Ammon's horn (tissue), 1 donor: ENCODE results near the gene DAGLA.

Source experiments
- DNase-seq: peaks from one replicate; pipeline ENCODE4 v3.0.0-alpha.2; 2016; ENCODE audit warnings: low spot score

DAGLA gene

DNA sequence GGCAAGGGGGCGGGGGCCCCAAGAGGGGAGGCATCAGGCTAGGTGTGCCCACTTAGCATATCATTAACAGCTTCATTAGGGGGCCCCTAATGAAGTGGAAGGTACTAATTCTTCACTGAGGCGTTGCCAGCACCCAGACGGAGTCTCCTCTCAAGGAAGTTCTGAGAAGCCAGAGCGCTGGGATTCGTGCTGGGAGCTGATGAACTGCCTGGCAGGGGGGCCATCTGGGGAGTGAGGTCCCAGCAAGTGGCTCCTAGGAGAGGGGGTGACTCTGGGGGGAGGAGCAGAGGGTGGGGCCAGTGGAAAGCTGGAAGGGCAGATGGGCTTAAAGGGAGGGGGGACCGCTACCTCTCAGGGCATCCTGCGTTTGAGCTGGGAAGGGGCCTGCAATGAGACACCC, 29.8 kb downstream of the DAGLA start:
- no peak for DNase-seq

DNA sequence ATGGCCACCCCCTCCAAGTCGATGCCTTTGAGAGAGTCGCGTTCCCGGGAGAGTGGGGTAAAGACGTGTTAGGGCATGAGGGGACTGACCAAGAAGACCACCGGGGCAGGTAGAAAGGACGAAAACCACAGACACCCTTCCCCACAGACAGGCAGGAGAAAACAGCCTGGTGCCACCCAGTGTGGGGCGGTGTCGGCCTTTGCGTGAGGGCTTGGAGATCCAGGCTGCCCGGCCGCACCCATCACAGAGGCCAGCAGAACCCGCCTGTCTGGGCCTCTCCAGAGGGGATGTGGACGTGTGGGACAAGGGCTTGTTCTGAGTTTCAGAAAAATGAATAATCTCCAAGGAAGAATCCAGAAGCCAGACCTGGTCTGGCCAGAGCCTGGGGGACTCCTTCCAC, 30.8 kb downstream of the DAGLA start:
- DNase-seq, result no peak

DNA sequence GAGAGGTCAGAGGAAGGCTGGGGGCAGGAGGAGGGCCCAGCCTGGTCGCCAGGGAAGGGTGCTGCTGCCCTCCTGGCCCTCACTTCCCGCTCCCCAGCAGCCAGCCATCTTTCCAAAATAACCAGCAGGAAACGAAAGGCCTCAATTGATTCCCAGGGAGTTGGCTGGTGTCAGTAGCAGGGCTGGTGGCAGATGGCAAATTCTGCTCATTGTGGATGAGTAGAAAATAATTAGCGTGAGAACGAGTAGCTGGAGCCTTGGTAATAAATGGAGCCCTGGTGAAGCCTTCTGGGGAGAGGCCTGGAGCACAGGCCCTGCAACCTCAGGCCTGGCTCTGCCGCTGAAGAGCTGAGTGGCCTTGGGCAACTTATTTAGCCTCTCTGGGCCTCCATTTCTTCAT, 31.3 kb downstream of the DAGLA start:
- no peak for DNase-seq

DNA sequence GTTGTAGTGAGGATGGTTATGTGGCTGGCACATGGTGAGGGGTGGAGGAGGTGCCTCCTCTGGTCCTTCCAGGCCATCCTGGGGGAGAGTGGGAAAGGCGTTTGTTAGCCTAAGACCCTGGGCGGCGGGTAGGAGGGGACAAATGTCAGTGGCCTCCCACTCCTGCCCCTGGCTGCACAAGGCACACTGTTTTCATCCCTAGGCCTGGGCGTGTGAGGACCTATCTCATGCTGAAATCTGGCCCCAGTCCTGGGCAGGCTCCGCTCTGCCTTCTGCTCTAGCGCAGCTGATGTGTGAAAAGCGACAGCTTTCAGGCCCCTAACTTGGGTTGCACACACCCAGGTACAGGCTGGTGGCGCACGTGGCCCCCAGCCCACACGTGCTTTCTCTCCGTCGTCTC, 32.1 kb downstream of the DAGLA start:
- no peak for DNase-seq

DNA sequence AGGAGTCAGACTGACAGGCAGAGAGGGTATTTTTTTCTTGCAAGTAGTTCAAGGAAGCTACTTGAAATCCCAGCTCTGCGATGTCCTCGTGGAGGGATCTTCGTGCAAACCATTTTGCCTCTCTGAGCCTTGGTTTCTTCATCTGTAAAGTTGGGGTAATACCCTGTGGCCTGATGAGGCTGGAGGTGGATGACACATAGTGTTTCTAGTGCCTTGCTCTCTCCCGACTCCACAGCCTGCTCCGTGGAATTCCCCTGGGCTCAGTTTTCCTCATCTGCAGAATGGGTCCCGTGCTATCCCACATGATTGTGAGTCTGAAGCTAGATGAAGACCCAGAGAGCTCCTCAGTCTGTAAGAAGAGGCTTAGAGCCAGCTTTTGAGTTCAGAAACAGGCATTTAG, 32.7 kb downstream of the DAGLA start:
- no peak for DNase-seq

DNA sequence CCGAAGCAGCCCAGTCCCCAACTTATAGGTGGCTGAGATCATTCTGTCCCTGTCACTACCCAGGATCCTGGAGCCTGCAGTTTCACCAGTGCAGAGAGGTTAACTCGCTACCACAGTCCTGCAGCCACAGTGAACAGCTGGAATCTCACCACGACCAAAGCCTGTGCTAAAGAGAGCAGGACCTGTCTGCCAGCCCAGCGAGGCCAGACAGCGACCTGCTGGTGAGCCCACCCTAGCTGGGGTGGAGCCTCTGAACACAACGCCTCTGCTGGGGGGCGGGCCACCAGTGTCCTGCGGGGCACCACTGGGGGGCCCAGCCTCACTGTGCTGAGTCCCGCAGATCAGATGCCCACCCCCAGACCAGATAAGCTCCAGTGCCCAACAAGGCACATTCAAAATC, 33.3 kb downstream of the DAGLA start:
- no peak for DNase-seq

DNA sequence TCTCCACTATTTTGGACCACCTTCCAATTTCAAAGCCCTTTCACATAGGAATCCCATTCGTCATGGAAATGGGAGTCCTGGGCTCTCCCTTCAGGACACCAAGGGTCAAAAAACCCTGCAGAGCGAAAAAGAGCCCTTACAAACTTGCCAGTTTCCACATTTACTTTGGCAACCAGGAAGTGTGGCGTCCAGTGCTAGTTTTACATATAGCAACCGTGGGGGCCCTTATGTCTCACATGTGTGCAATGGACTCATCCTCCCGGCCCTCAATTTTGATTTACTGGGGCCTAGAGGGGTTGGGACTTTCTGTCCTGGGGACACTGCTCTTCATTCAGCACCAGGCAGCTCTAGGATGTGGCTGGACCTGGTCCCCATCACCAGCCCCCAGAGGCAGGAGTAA, 33.7 kb downstream of the DAGLA start:
- DNase-seq, result no peak

DNA sequence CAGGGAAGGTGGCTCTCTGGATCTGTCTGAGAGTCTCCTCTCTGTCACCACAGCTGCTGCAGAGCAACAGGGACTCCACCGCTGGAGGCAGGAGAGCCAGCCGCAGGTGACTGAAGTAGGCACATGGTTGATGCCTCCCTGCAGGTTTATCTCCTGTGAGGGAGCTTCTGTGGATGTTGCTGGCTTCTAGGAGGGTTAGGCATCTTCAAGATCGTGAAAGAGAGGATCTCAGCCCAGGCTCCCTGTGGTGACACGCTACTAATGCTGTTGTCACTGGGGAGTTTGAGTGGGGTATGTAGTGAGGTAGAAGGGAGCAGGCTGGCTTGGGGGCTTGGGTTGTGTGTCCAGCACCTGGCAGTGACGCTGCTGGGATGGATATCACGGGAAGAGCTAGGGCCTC, 34.1 kb downstream of the DAGLA start:
- no peak for DNase-seq

DNA sequence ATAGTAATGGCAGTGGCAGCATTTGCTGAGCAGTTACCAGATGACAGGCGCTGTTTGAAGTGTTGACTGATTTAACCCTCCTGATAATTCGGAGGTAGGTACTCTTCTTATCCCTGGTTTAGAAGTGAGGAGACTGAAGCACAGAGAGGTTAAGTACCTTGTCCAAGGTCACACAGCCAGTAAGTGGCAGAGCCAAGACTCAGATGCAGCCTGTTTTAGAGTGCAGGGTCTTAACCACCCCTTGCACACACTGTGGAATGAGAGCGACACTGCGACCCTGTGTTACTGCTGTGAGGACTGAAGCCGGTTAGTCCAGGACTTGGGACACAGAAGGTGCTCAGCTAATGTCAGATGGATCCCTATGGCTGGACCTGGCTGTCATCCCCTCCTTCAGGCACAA, 34.7 kb downstream of the DAGLA start:
- no peak for DNase-seq

DNA sequence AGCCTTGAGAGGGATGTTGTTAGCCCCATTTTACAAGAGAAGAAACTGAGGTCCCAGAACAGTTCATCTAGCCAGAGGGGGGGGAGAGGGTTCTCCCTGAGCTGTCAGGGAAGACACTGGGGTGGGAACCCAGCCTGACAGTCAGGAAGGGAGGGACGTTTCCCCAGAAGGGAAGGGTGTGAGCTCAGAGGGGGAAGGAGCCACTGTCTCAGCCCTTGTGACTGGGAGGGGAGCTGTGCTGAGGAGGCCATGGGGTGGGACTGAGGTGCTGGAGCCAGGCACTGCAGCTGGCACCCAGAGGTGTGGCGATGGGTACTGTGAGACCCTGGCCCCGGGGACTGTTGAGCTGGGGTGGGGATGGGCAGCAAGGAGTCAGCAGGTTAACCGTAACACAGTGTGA, 35.7 kb downstream of the DAGLA start:
- DNase-seq, result no peak

DNA sequence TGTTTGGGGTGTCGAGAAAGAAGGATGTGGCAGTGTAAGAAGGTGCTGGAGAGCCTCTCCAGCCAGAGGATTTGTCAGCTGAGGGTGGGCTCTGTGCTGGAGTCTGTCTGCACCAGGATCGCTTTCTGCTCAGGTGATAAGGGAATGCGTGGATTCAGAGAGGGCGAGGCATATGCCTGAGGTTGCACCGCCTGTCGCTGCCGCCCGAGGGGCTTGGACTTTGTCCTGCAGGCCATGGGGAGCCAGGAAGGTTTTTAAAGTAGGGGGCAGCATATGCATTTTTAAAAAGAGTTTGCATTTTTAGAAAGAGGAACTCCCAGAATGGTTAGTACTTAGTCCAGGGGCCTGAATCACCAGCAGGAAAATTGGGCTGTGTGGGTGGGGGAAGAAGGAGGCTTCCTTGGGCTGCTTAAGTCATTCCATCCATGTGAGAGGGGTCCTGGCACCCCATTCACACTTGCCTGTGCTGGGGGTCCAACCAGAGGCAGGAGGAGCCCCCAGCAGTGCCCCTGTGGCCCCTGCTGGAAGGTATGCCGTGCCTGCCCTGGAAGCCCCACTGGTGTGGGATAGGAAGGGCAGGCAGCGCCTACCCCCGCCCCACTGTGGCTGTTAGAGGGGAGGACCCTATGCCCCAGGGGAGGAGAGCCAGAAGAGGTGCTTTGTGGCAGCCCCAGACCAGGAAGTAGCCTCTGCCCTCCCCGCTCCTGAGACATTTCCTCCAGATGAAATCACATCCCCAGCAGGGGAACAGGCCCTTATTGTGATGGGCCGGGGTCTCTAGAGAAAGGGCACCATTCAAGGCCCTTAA, 36.5 kb downstream of the DAGLA start:
- no peak for DNase-seq

DNA sequence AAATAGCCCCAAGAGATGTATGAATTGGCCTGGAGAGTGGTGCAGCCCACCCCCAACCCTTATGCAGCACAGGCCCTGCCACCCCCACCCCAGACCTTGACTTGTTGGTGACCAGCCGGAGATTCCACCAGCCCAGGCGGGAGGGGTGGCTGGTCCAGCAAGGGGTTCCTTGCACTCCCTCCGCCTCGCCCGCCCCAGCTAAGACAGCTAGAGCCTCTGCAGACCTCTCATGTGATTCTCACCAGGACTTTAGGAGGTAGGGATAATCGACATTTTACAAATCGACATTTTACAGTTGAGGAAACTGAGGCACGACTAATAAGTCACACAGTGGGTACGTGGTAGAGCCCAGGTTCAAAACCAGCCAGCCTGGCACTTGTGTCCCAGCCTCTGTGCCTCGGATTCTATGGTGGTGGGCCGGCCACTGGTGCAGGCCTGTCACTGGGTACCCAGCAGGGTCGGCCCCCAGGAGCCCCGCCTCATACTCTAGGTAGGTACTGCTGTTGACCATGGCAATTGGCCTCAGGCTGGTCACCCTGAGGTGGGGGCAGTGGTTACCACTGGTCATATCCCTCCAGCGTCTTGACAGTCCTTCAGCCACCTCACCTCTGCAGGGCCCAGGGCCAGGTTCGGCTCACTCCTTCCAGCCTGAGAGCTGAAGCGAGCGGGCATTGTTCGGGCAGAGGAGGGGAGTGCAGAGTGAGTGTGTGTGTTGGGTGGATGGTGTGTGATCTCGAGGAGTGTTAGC, 37.3 kb downstream of the DAGLA start:
- no peak for DNase-seq

DNA sequence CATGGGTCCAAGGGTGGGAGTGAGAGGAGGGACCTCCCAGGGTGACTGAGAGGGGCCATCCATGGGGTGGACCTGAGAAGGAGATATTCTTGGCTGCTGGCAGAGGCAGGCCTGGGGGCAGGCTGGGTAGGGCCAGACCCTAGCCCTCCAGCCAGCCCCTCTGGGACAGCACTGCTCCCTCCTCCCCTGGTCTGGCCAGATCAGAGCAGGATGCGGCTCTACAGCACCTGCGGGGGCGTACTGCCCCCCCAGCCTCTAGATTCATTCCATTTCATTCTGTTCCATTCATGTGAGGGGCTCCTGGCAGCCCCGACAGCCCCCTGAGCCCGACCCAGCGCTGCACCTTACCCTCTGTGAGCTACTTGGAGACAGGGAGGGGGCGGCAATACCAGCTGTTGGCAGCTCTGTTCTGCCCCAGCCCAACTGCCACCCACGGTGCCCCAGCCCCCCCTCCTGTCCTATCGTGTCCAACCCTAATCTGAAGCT, 37.9 kb downstream of the DAGLA start:
- DNase-seq, result no peak

DNA sequence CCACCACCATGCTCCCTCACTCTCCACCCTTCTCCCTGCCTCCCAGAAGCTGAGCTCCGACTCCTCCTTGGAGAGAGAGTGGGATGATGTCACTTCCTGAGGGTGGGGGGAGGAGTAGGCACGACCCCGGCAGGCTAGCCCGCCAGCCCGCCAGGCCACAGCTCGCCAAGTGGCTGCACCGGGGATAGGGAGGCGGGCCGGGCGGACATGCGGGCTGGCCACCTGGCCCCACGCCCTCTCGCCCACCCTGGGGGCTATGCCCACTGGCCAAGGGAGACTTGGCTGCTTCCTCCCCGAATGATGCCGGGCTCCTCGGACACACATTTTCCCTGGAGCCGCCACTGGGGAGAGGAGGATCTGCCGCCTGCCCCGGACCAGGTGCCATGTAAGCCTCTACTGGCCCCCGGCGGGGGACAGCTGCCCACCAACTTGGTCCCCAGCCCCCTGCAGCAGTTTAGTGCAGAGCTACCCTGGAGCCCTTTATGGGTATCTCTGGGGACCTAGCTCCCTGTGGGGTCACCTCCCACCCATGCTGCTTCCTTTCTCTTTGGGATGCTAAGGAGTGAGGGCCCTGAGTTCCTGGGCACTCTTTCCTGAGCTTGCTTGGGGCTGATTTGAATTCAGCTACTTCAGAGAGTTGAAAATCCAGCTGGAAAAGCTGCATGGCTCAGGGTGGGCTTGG, 38.6 kb downstream of the DAGLA start:
- DNase-seq, result no peak

DNA sequence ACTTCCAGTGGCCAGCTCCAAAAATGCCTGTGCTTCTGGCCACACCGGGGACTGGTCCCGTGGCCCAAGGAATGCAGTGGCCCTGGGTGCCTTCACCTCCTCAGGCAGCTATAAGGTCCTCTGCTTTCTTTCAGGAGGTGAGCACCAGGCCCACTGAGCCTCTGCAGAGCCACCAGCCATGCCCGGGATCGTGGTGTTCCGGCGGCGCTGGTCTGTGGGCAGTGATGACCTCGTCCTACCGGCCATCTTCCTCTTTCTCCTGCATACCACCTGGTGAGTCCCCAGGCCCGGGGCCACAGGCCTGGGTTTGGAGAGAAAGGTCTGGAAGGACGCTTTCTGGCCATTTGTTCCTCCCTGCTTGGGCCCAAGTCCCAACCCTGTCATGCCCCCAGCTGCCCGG, 39.8 kb downstream of the DAGLA start:
- DNase-seq, result no peak

DNA sequence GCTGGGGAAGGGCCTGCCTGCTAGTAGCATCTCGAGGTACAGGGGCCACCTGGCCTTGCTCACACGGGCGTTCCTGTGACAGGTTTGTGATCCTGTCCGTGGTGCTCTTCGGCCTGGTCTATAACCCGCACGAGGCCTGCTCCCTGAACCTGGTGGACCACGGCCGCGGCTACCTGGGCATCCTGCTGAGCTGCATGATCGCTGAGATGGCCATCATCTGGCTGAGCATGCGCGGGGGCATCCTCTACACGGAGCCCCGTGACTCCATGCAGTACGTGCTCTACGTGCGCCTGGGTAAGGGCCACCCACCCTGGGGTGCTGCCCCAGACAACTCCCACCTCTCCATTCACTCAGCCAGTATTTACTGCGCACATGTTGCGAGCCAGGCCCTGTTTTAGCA, 40.4 kb downstream of the DAGLA start:
- no peak for DNase-seq

DNA sequence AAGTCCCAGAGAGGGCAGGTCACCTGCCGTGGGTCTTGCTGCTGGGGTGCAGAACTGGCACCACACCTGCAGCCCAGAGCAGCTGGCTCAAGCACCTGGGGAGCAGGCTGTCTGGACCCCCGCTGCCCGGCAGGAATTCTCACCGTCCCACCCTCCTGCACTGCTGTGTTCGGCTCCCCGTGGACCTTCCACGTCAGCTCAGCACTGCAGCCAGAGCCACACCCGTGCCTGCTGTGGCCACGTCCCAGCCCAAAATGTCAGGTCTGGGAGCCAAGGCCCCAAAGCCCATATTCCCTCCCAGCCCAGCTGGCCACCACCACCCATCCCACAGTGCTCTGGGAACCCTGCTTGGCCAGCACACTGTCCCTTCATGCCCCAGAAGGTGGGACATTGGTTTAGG, 44.2 kb downstream of the DAGLA start:
- DNase-seq, result no peak

DNA sequence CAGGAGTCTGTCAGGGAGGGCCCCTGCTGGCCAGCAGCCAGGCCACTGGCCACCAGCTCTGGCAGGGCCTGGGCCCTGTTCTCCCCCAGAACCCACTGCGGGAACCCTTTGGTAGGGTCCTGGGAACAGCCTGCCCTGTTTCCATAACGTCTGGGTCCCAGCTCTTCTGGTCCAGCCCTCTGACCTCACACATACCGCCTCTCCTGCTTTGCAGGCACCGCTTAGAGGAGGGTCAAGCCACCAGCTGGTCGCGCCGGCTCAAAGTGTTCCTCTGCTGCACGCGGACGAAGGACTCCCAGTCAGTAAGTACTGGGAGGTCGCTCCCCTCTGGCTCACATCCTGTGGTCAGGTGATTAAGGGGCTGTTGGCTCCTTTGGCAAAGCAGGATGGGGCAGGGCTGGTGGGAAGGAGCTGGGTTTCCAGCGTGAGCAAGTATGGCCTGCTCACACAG, 45.6 kb downstream of the DAGLA start:
- no peak for DNase-seq

DNA sequence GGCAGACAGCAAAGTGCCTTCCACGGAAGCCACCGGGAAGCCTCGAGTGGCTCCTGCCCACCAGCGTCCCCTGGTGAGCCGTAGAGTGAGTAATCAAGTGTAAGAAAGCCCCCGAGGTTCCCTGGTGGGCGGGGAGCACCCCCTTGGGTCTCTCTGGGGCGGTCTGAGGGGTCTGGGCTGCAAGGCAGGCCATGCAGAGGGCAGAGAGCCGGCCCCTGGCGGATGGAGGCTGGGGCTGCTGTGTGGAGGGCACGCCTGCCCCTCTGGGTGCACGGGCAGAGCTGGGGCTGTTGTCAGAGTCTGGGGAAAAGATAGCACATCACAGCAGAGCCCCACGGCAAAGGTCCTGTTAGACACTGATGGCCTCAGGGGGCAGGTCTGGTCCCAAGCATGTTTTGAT, 46.6 kb downstream of the DAGLA start:
- no peak for DNase-seq

DNA sequence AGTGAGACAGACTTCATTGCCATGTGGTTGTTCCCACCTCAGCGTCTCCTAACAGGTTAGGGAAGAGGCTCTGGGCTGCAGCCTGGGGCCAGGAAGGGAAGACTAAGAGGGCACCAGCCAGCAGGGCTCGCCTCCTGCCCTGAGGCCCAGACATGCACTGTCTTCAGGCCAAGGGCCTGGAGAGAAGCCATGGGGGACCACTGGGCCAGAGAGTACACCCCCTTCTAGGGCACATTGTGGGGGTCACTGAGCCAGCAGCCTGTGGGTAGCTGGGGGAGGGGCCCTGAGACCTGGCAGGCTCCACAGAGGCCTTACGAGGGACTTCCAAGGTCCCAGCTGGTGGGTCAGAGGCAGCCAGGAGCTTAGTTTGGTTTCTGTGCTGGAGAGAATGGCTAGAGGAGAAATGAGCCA, 47.2 kb downstream of the DAGLA start:
- DNase-seq, result peak; percentile 56

DNA sequence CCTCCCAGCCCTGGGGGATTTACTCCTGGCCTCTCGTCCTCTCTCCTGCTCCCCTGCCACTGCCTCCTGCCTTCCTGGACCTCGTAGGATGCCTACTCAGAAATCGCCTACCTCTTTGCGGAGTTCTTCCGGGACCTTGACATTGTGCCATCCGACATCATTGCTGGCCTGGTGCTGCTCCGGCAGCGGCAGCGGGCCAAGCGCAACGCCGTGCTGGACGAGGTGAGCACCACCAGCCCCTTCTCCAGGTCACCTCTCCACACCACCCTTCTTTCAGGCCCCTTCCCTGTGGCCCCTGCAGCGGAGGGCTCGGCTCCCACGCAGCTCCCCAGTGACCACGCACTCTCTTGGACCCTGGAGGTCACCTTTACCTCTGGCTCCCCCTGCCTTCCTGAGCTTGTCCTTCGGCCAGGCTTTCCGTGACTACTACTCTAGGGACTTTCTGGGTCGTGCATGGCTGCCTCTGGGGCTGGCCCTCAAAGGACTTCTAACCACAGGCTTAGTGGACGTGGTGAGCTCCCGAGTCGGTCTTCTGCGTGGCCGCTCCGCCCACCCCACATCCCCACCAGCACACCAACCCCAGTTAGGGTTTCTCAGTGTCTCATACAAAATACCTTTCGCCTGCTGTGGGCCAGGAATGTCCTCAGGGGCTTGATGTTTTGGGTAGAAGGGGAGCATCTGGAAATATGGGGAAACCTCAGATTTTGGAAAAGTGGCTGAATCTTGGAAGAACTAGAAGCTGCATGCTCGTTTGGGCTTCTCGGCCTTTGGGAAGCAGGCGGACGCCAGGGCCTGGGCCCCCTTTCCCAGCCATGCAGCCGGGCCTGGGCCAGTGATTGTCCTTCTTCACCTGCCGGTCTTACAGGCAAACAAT, 48.1 kb downstream of the DAGLA start:
- DNase-seq, result no peak

DNA sequence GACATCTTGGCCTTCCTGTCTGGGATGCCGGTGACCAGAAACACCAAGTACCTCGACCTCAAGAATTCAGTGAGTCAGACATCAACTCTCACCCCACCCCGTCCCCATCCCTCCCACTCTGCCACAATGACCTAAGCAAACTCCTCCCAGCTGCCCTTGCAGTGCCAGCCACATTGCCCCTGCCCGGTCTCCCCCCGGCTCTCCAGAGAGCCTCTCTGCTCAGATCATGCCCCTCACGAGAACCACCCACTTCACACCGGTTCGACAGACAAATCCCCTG, 48.7 kb downstream of the DAGLA start:
- no peak for DNase-seq
